ENCODE measurements around the gene IL18.
"Not testable (repeated sequence)": the region's sequence is repeated elsewhere in the genome, so short reads cannot be mapped to it uniquely, and the experiment has no call there.

Gene IL18

DNA sequence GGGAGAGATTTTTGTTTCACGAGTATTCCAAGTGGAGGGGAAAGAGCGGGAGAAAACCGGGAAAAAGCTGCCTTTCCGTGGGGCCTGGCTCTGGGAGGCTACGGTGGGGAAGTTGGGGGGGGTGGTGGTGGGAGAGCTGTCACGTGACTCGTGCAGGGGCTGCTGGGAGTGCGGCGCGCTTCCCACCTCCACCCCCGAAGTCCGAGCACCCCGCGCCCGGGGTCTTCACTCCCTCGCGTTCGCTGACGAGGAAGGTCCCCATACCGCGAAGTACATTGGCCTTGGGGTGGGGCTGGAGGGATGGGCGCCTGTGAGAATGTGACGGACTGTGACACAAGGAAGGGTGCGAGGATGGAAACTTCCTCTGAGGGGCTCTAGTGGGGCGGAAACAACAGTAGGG, 3.3 kb upstream of the IL18 start, which contains the start of gene TEX12:
TEX12 (plus strand) TSS at position 228 of the 400 bp plus-strand sequence. CDS start 1,897 bp downstream, outside the sequence.
- DNase-seq, result no peak

- no peak for DNase-seq
These were observed 2.7 kb upstream of the IL18 start for GRCh38 chr11:112166562-112166961.

- DNase-seq, result no peak
These were observed 1.2 kb upstream of the IL18 start for GRCh38 chr11:112165049-112165448.

DNA sequence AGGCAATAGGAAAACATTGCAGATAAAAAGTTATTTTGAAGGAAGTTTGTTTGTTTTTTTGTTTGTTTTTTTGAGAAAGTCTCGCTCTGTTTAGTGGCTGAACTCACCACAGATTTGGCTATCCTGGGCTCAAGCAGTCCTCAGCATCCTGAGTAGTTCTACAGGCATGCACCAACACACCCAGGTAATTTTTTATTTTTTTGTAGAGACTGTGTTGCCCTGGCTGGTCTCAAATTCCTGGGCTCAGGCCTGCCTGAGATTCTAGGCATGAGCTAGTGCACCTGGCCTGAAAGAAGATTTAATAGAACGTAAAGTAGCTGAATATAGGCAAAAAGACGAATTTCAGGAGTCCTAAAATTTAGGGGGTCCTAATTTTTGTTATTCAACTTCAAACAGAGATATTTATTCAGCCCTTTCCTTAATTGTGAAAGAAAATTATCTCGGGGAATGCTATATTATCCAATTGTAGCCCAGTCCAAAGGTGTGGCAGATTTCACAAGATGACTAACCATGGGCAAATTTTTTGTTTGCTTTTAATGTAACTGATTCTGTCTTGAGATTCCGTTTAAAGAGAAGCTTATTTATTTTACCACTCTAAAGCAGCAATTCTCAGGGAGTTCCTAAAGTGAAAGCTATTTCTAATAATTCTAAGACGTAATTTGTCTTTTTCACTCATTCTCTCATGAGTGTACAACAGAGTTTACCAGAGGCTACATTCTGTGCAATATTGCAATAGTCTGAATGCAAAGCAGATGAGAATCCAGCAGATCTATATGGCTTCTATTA, 940 bp downstream of the IL18 start:
- DNase-seq, result no peak

GRCh38 chr11:112162200-112162599, 1.7 kb downstream of the IL18 start:
- not testable (repeated sequence) for DNase-seq

DNA sequence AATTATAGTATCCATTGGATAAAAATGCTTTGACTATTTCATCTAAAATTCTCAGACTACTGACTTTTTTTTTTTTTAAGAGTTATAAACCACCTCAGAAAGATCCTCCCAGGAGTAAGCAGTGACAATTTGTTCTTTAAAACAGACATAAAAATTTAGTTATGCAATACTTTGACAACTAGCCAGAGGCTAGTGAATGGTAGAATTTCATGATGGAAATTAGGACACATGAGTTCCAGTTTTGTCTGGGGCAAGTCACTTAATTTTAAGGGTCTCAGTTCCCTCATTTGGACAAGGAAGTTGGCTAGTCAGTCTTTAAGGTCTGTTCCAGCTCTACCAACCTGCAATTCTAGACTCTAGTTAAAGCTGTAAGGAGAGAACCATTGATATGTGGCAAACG, 2.9 kb downstream of the IL18 start:
- no peak for DNase-seq

DNA sequence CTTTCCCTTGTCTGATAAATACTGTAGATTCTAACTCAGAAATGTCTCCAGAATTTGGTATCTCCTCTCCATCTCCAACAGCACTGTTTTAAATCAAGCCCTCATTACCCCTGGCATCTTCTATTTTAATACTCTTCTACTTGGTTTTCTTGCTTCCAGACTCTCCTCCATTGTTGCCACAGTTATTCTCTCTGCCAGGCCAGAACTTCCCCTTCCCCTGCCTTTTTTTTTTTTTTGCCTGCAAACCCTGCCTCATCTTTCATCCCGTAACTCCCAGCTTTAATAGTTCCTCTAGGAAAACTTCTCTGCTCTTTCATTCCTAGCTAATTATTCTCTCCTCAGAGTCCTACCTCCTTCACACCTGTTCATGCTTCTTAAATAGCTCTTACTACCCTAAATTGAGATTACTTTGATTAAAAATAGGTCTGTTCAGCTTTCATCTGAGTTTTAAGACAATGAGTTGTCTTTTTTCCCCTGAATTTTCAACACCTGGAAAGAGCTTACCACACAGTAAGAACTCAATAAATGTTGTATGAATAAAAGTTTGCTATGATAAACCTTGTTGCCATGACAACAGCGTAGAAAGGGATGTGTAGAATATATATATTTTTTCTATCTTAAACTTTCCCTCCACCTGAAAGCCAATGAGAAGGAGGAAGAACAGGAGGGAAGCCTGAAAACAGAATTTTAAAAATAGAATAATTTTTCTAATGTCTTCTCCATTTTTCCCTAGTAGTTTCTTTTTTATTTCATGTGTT, 3.6 kb downstream of the IL18 start:
- DNase-seq, result no peak

DNA sequence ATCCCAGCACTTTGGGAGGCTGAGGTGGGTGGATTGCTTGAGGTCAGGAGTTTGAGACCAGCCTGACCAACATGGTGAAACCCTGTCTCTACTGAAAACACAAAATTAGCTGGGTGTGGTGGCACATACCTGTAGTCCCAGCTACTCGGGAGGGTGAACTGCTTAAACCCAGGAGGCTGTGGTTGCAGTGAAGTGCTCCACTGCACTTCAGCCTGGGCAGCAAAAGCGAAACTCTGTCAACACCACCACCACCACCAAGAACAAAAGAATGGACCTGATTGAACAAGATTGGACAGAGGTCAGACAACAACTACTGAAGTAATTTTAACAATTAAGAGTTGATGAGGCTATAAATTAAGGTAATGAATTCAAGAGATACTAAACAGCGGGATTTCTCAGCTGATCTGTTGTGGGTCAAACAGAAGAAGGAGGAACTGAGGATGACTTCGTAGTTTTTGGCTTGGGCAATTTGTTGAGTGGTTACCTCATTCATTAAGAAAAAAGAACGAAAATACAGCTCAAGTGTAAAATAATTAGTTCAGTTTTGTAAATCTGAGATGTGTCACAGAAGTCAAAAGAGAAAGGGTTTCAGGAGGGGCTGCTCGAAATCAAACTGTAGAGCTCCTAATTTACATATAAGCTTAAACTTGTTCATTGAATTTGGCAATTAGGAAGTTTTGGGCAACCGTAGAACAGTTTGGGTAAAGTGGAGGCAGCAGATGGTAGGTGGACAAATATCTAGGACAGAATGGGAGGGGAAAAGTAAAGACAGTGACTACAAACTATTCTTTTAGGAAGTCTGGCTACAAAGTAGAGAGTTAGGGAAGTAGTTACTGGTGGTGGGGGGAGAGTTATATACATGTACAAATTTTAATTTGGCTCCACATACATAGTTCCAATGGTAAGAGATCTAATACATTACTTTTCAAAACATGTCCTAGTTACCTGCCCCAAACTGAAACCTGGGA, 4.5 kb downstream of the IL18 start:
- no peak for DNase-seq

GRCh38 chr11:112156956-112157766, 6.7 kb downstream of the IL18 start:
- DNase-seq, result no peak

- no peak for DNase-seq
These were observed 7.5 kb downstream of the IL18 start for GRCh38 chr11:112156153-112156955.

- no peak for DNase-seq
These were observed 13.4 kb downstream of the IL18 start for GRCh38 chr11:112150517-112150916.

GRCh38 chr11:112143597-112143996, 20.3 kb downstream of the IL18 start:
- no peak for DNase-seq

GRCh38 chr11:112134473-112134872, 29.4 kb downstream of the IL18 start:
- no peak for DNase-seq

DNA sequence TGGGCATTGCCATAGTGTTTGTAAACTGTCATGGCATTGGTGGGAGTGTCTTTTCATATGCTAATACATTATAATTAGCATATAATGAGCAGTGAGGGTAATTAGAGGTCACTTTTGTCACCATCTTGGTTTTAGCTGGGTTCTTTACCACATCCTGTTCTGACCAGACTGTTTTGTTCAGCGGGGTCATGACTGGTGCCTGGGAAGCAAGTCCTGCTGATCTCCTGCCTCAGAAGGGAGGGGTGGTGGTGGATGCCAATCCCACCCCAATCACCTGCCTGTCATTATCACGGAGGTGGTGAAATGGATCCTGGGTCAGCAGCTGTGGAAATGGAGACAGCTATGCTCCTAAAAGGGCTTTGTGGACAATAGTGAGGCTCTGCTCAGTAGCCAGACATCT, 31.2 kb downstream of the IL18 start:
- DNase-seq, result no peak

GRCh38 chr11:112129656-112130055, 34.2 kb downstream of the IL18 start:
- DNase-seq, result no peak

- no peak for DNase-seq
These were observed 35.3 kb downstream of the IL18 start for GRCh38 chr11:112128483-112129121.

GRCh38 chr11:112127056-112127455, 36.8 kb downstream of the IL18 start:
- no peak for DNase-seq

DNA sequence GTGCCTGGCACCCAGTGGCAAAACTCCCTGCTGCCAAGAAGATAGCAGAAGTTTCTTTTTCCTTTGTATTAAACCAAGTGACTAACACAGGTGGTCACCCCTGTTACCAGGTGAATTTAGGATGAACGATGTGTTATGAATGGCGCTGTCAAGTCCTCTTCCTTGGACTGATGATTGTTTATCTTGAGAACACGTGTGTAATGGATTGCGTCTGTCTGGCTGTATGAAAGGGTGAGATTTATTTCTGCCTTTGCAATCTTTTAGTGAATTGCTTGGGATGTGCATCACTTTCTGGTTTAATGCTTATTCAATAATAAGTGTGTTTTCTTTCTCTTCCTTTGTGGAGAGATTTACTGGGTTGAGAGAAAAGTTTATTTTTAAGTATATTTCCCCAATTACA, 40.8 kb downstream of the IL18 start:
- DNase-seq, result no peak

DNA sequence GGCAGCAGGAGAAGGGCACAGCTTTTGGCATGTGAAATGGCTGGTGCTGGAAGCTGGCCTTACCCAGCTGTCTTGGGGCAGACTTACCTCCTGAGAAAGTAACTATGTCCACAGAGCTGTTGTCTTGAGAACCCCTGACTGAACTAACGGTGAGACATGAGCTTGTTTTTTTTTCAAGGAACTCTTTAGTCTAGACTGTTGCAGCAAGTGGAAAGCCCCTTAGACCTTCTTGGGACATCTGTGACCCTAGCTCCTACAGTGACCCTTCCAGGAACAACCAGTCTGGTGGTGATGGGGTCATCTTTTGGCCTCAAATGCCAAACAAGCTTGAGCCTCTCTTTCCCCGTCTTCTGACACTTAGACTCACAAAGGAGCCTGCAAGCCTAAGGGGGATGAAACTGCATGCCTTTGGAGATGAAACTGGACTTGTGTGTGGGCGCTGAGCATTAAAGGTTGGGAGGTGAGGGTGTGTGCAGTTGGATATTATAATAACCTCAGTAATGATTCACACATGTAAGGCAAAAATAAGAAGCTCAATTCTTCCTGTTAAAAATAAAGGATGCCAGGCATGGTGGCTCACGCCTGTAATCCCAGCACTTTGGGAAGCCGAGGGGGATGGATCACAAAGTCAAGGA, 41.8 kb downstream of the IL18 start:
- DNase-seq, result no peak

DNA sequence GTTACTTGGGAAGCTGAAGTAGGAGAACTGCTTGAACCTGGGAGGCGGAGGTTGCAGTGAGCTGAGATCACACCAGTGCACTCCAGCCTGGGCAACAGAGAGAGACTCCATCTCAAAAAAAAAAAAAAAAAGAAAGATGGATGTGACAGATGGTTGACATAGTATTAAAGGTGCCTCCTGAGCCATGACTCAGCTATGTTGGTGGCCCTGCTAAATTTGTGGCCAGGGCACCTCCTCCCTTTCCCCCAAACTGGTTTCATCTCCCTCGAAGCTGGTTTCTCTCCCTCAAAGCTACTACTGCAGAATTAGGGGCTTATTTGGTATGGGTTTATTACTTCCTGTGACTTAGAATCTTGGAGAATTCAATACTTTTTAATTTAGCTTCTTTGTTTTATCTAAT, 45.7 kb downstream of the IL18 start:
- no peak for DNase-seq
